Measurements from ENCODE around the gene KIF13A. TPM values are rescaled to one million over a fixed set of nuclear protein-coding genes. Genes with fewer than 3 reads are reported as not detected.

The KIF13A gene
- total RNA-seq, 1 donor from 2014 or later, result 54.4 TPM

GRCh38 chr6:17945111-17945510, 42.3 kb downstream of the KIF13A start:
- Mint-ChIP-seq H3K9me3 (peaks cover 6% of the 10 kb centered on the region), H3K27me3 (ENCODE audit: low read depth) (no peaks in the 10 kb centered on the region), H3K36me3 (peaks cover 3% of the 10 kb centered on the region), H3K4me1 (peaks cover 23% of the 10 kb centered on the region), H3K27ac (no peak overlapping the region), H3K4me3 (no peak overlapping the region)
- TF ChIP-seq CTCF (IDR thresholded peaks at IDR 0.05; ENCODE audit: unreplicated experiment), result no peak
- no peak for DNase-seq (ENCODE audit: low spot score in 2 of 2, unreplicated experiment in 2 of 2)

GRCh38 chr6:17941318-17941717, 46.1 kb downstream of the KIF13A start:
- Mint-ChIP-seq H3K4me1 (peaks cover 24% of the 10 kb centered on the region), H3K36me3 (peaks cover 12% of the 10 kb centered on the region), H3K27me3 (ENCODE audit: low read depth) (no peaks in the 10 kb centered on the region), H3K4me3 (no peak overlapping the region), H3K9me3 (peaks cover 13% of the 10 kb centered on the region), H3K27ac (no peak overlapping the region)
- no peak for DNase-seq (ENCODE audit: low spot score in 2 of 2, unreplicated experiment in 2 of 2)
- TF ChIP-seq CTCF (IDR thresholded peaks at IDR 0.05; ENCODE audit: unreplicated experiment), result no peak

GRCh38 chr6:17940151-17940792, 47.2 kb downstream of the KIF13A start:
- no peak for TF ChIP-seq CTCF (IDR thresholded peaks at IDR 0.05; ENCODE audit: unreplicated experiment)
- Mint-ChIP-seq H3K9me3 (peaks cover 13% of the 10 kb centered on the region), H3K4me3 (no peak overlapping the region), H3K4me1 (peaks cover 35% of the 10 kb centered on the region), H3K36me3 (peaks cover 12% of the 10 kb centered on the region), H3K27ac (no peak overlapping the region), H3K27me3 (ENCODE audit: low read depth) (no peaks in the 10 kb centered on the region)
- DNase-seq (ENCODE audit: low spot score in 2 of 2, unreplicated experiment in 2 of 2), result no peak

GRCh38 chr6:17938901-17939300, 48.5 kb downstream of the KIF13A start:
- no peak for TF ChIP-seq CTCF (IDR thresholded peaks at IDR 0.05; ENCODE audit: unreplicated experiment)
- Mint-ChIP-seq H3K27ac (no peak overlapping the region), H3K9me3 (peaks cover 13% of the 10 kb centered on the region), H3K36me3 (peaks cover 12% of the 10 kb centered on the region), H3K27me3 (ENCODE audit: low read depth) (no peaks in the 10 kb centered on the region), H3K4me1 (peaks cover 37% of the 10 kb centered on the region), H3K4me3 (no peak overlapping the region)
- no peak for DNase-seq (ENCODE audit: low spot score in 2 of 2, unreplicated experiment in 2 of 2)

- Mint-ChIP-seq H3K9me3 (peaks cover 8% of the 10 kb centered on the region), H3K4me3 (no peak overlapping the region), H3K36me3 (peaks cover 11% of the 10 kb centered on the region), H3K27me3 (ENCODE audit: low read depth) (no peaks in the 10 kb centered on the region), H3K4me1 (peaks cover 58% of the 10 kb centered on the region), H3K27ac (peak overlapping the region; percentile 87)
- no peak for DNase-seq (ENCODE audit: low spot score in 2 of 2, unreplicated experiment in 2 of 2)
- TF ChIP-seq CTCF (IDR thresholded peaks at IDR 0.05; ENCODE audit: unreplicated experiment), result no peak
Measured at GRCh38 chr6:17935188-17936149, 52.0 kb downstream of the KIF13A start.

Measured in mesothelial cell of epicardium (in vitro differentiated cells).